GM19193 (cell line): Measurements from ENCODE around the gene HOXA2.

Experiments
- POLR2A ChIP-seq: IDR thresholded peaks from 4 replicates; pipeline ENCODE4 v1.6.1; 2011; ENCODE audit not compliant: insufficient read depth, insufficient read length; ENCODE audit errors: extremely low read depth

HOXA2 gene

DNA sequence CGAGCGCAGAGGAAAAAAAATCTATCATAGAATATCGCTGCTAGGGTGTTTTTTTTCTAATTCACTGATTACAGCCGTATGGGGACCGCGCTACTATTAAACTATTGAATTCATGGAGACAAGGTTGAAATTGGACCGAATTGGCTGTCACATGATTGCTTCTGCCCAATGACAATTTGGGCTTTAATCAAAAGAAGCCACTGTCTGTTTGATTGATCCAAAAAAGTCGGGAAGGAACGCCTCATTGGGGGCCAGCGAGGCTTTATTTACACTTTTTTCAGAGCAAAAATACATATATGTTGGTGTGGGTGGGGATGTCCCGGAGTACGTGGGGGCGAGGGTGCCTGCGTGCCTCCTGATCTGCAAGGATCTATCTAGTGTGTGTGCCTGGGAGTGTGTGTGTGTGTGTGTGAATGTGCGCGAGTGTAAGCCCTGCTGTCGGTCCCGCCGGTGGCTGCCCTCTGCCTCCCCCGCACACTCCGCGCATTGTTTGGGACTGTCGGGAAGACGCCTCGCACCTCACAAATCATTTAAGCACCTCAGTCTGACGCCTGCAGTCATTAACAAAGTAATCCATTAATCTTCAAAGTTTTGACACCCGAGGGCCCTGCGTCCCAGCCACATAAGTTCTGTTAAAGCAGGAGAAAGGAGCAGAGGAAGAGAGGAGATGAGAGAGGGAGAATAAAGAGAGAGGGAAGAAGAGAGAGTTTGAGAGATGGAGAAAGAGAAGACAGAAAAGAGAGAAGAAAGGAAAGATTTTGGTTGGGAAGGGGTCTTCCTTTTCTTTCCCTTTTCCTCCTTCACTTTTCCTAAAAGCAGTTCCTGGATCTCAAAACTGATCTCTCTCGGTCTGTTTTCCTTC, at the start of gene HOXA2:
TSS of gene HOXA2 (minus strand) at position 103 of the 862 bp plus-strand sequence. CDS start 183 bp downstream, outside the sequence.
- TF ChIP-seq POLR2A = no peak

DNA sequence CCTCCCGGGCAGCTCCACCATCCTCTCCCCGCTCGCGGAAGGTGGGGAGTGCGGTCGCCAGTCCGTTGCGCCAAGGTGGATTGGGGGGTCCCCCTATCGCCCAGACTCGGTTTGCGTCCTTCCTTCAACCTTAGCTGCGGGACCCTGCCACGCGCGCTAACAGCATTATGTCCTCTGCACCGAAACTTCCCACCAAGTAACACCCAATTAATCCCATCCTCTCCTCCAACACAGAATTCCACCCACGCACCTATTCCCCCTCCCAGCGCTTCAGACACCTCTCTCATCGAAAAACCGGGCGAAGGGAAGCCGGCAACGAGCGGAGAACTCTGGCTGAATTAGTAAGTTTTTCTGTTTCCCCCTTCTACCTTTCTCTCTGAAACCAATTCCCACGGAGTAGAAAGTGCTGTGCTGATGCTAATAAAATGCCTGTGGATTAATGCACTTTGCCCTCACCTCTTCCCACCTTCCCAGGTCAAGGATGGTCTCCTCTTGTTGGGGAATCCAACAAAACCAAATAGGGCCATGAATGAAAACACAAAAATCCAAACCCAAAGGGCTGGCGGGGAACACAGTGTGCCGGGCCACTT, 49.0 kb upstream of the HOXA2 start:
- no peak for TF ChIP-seq POLR2A

DNA sequence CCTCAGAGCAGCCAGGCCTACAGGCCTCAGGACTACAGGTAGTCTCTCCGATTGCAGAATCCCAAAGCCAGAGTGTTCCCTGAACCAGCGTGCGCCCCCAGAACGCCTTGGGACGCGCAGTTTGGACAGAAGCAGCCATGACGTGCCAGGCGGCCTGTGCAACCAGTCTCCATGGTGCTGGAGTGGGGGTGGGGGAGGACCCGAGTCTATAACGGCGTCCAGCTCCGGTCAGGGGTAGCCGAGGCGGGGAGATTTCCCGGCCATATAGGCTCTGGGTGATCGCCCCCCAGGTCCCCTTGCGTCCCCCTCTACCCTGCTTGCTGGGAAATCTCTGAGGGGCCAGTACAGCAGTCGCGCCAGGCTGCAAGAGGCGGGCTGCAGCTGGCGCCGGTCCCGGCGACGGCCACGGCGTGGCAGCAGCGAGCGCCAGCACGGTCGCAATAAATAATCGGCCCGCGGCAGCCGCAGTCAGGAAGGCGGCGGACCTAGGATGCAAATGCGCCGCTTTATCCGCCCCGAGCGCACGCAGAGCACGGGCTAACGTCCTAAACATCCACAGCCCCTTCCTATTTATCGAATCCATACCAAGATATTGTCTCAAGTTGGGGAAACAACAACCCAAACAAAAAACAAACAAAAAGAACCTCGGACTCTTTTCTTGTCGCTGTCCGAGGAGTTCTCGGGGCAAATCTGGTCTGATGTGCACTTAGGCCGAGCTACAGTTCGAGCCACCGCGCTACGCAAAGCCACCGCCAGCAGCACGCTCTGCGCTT, 48.3 kb upstream of the HOXA2 start:
- TF ChIP-seq POLR2A = no peak

DNA sequence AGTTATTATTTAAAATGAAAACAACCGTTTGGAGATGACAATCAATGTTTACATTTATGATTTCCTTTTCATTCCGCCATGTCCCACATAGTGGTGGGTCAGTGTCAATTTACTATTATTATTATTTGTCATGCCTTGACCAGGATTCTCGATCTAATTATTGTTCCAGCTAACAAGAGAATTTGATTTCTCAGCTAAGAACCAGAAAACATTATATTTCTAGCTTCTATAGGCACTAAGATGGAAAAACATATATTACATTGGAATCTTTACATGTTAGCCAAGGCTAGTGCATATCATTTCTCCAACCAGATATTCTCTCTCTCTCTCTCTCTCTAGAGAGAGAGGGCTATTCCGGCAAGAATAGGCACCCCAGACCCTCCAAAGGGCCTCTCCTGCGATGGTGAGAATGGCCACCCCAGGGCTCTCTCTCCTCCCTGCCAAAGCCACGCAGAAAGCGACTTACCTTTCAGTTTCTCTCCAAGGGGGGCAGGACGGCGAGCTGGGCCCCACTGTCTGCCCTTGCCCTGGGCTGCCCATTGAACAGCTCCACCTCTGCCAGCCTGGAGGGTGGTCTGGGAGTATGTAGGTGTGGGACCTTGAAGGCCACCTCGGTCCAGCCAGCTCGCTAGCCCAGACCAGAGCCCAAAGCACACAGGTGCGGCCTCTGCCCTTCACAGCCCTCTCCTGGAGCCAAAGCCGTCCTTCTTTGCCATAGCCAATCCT, 47.5 kb upstream of the HOXA2 start:
- TF ChIP-seq POLR2A = no peak

DNA sequence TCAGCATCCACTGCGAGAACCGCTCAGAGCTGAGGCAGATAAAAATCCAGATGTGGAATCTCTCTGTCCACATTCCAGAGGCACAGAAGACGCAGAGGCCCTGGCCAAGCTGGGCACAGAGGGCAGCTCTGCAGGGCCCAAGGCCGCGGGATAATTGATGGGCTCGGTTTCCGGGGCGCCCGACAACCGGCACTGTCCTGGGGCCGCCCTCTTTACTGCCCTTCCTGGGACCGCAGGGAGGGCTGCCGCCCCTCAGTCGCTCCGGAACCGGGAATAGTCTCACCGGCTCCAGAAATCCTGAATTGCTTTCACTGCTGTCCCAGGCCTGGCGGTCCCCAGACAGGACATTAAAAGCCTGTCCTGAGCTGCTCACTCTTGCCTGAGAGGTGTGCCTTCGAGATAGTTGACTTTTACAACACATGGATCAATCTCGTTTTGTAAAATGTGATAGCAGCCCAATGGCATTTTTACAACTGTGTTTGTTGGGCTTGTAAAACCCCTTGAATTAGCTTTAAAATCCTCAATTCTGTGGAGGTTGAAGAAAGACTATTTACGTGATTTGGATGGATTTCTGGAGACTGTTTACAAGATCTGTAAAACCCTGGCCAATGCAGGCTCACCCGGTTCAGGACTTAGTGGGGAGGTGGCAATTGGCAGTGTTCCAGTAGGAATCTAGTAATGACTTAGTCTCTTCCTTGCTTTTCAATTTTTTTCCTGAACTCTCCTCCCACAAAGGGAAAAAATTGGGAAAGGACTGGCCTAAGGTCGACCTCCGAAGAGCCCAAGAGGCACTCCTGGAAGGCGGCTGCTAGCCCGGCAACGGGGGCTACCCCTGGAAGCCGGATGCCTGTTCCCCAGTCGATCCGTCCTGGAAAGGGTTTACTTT, 46.5 kb upstream of the HOXA2 start:
- TF ChIP-seq POLR2A = no peak

DNA sequence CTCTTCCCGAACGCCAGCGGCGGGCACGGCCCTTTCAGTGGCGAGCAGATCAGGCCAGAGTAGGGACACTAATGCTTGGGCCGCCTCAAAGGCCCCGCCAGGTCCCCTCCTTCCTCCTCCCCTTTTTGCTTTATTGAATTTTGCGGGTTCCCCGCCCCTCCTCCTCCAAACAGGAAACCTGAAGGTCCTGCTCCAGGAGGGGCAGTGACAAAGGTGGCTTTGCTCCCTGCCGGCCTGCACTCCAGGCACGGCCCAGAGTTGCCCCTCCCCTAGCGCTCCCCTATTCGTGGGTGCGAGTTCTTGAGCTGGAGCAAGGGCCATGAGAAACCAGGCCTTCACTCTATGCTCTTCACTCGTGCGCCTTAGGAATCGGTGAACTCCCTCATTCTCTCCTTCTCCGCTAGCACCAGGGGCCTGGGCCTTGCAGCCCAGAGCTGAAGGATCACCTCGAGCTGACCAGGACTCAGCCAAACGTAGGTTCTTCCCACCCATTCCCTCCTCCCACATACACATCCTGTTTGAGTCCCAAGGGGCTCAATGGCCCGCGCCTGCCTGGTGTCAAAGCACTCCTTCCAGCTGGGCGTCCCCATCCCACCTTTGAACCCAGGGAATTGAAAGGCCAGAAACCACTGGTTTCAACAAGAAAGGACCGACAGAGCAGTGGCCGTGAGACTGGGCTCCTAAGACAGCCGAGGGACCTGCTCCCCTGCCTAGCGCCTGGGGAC, 45.7 kb upstream of the HOXA2 start:
- TF ChIP-seq POLR2A = no peak

DNA sequence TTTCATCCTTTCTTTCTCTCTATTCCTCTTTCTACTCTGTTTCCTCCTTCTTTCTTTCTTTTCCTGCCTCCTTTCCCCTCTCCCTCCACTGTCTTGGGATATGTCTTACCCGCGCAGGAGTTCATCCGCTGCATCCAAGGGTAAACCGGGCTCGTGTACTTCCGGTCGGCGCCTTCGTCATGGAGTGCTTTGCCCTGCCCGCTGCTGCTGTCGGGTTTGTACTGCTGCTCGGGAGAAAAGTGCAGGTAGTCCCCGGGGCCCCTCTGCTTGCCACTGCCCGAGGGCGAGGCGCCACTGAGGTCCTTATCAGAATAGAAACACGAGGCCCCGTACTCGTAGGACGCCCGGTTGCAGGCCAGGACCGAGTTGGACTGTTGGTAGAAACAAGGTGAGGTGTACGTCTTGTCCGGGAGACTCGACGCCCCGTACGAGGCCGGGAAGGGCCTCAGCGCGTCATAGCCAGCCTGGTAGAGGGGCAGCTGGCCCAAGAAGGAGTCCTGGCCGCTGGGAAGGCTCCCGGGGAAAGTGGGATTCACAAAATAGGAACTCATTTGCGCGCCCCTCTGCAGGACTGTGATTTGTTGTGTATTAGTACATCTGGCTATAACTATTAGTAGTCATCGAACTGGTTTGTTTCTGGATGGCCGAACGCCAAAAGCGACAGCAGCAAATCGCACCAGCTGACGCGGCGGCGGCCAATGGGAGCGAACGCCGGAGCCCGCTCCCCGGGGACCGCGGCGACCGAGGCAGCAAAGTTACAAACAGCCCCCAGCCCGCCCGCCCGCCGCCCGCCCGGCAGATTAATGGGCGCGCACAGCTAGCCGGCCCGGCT, 44.9 kb upstream of the HOXA2 start, which contains the start of gene HOXA6:
TSS of gene HOXA6 (minus strand) at position 576 of the 832 bp plus-strand sequence. CDS start at position 551, 25 bp downstream.
- no peak for TF ChIP-seq POLR2A

DNA sequence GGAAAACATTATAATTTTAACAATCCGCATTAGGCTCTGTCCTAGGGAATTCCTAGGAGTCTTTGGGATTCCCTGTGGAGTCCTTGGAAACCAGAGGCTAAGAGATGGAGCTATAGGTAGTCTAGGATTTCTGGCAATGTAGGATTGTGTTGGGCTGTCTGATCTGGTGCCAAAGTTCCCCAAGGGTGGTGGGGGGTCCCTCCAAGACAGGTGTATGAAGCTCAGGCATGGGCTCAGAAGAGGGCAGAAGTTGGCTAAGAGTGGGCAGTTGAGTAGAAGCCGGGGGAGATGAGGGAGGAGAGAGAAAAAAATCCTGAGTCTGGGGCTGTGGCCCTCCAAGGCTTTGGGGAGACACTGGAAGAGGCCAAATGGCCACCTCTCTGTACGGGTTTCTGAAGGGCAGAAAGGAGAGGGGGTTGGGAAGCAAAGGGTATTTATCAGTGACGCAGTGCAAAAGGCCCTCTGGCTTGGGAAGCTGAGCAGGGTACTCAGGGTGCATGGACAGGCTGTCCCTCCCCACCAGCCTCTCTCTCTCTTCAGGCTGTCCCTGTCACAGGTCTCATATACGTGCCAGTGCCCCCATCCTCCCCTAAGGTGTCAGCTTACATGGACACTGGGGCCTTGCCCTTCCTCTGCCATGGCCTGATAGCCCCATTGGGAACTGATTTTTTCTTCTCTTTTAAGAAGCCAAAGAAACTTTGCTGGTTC, 44.2 kb upstream of the HOXA2 start:
- no peak for TF ChIP-seq POLR2A

DNA sequence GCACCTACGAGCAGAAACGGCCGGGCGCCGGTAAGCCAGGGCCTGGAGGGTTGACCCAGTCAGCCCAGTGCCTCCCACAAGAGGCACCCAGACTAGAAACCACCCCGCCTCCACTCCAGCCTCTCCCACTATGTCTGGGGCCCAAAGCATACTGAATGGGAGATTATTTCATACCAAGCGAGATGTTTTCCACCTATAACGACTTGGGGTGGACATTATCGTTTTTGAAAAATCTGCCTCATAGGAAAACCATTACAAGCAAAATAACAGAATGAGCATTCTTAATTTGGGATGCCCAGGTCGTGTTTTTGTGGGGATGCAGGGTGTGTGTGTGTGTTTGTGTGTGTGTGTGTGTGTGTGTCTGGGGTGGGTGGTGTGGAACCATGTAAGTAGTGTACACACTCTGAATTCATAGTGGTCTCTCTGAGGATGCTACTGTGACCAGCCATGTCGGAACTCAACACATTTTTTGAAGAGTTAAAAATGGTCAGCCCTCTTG, 43.5 kb upstream of the HOXA2 start:
- TF ChIP-seq POLR2A = no peak

DNA sequence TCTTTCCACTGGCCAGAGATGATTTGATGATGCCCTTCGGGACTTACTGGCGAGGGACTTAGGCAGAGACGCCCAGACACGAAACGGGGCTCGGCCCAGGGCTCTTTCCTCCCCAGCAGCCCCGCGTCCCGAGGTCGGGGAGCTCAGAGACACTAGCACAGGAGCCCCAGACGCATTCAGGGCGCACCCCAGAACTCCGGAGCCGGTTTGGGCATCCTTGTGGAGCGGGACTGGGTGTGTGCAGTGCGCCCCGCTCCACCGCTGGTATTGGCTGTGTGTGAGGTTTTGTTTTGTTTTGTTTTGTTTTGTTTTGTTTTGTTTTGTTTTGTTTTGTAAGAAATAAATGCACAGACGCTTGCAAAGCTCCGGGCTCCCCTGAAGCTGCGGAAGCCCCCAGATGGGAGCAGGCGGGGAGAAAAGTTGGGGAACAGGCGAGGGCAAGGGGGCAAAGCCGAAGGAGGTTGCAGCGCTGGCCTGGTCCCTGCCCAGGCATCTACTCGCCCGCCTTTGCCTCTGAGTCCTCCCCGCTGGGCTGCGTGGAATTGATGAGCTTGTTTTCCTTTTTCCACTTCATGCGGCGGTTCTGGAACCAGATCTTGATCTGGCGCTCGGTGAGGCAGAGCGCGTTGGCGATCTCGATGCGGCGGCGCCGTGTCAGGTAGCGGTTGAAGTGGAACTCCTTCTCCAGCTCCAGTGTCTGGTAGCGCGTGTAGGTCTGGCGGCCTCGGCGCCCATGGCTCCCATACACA, 42.9 kb upstream of the HOXA2 start:
- TF ChIP-seq POLR2A = no peak

DNA sequence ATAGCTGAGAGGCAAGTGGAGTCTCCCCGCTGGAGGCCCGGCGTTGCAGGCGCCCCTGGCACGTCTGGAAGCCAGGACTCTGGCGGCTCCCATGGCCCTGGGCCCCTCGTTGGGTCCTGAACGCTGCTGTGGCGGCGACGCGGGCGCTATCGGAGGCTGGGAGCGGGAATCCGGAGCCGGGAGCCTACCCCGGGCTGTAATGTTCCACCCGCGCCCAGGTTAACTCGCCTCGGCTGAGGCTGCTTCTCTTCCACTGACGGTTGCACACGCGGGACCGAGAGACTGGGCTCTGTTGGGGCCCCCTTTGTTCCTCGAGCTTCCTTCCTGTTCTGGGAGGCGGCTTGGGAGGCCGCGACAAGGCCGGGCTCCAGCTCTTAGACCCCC, 42.3 kb upstream of the HOXA2 start:
- no peak for TF ChIP-seq POLR2A
